HUES6 (cell line): Measurements from ENCODE around the gene PHGDH.

ENCODE experiments used
- H3K27ac ChIP-seq: 2 replicates; pipeline ENCODE4 v1.7.0; 2013; ENCODE audit warnings: low read depth, mild to moderate bottlenecking, low read length, inconsistent platforms
- H3K27me3 ChIP-seq: 2 replicates; pipeline ENCODE4 v1.6.1; 2013; ENCODE audit warnings: low read length; ENCODE audit not compliant: control insufficient read depth, insufficient read depth
- H3K36me3 ChIP-seq: 2 replicates; pipeline ENCODE4 v1.6.1; 2013; ENCODE audit warnings: low read length; ENCODE audit not compliant: control insufficient read depth, insufficient read depth
- H3K4me1 ChIP-seq: 2 replicates; pipeline ENCODE4 v1.6.1; 2013; ENCODE audit warnings: low read length; ENCODE audit not compliant: control insufficient read depth, insufficient read depth
- H3K4me3 ChIP-seq: 2 replicates; pipeline ENCODE4 v1.5.1; 2013; ENCODE audit warnings: low read depth, low read length
- H3K9ac ChIP-seq: one replicate; pipeline ENCODE4 v1.6.1; 2013; ENCODE audit warnings: mild to moderate bottlenecking, low read length
- H3K9me3 ChIP-seq: 2 replicates; pipeline ENCODE4 v1.6.1; 2013; ENCODE audit warnings: low read depth, low read length; ENCODE audit not compliant: control insufficient read depth, insufficient read depth

The PHGDH gene

GRCh38 chr1:119742202-119742601 lies 30.5 kb downstream of the PHGDH start:
- H3K36me3 ChIP-seq = peaks cover 76% of the 10 kb centered on the region
- H3K27ac ChIP-seq = no peak overlapping the region
- no peaks in the 10 kb centered on the region for H3K9me3 ChIP-seq
- H3K4me3 ChIP-seq = no peak overlapping the region
- no peak overlapping the region for H3K9ac ChIP-seq
- peaks cover 10% of the 10 kb centered on the region; the same call in 1 of the 2 replicates for H3K4me1 ChIP-seq
- no peaks in the 10 kb centered on the region for H3K27me3 ChIP-seq

DNA sequence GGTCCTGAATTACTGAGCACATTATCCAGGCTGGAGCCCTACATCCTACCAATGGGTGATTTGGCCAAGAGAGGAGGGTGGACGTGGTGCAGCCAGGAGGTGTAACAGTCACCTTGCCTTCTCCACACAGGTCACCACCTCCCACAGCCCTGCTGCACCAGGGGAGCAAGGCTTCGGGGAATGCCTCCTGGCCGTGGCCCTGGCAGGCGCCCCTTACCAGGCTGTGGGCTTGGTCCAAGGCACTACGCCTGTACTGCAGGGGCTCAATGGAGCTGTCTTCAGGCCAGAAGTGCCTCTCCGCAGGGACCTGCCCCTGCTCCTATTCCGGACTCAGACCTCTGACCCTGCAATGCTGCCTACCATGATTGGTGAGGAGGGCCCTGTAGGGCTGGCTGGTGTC lies 30.9 kb downstream of the PHGDH start:
- Histone ChIP-seq H3K27ac (no peak overlapping the region), H3K9ac (no peak overlapping the region), H3K36me3 (peaks cover 71% of the 10 kb centered on the region), H3K27me3 (no peaks in the 10 kb centered on the region), H3K4me3 (no peak overlapping the region), H3K9me3 (no peaks in the 10 kb centered on the region), H3K4me1 (peaks cover 13% of the 10 kb centered on the region; the same call in 1 of the 2 replicates)

GRCh38 chr1:119743308-119743707 lies 31.6 kb downstream of the PHGDH start:
- H3K4me1 ChIP-seq = peaks cover 13% of the 10 kb centered on the region; the same call in 1 of the 2 replicates
- H3K4me3 ChIP-seq = no peak overlapping the region
- no peak overlapping the region for H3K9ac ChIP-seq
- H3K27me3 ChIP-seq = no peaks in the 10 kb centered on the region
- H3K27ac ChIP-seq = no peak overlapping the region
- H3K36me3 ChIP-seq = peaks cover 65% of the 10 kb centered on the region
- no peaks in the 10 kb centered on the region for H3K9me3 ChIP-seq

DNA sequence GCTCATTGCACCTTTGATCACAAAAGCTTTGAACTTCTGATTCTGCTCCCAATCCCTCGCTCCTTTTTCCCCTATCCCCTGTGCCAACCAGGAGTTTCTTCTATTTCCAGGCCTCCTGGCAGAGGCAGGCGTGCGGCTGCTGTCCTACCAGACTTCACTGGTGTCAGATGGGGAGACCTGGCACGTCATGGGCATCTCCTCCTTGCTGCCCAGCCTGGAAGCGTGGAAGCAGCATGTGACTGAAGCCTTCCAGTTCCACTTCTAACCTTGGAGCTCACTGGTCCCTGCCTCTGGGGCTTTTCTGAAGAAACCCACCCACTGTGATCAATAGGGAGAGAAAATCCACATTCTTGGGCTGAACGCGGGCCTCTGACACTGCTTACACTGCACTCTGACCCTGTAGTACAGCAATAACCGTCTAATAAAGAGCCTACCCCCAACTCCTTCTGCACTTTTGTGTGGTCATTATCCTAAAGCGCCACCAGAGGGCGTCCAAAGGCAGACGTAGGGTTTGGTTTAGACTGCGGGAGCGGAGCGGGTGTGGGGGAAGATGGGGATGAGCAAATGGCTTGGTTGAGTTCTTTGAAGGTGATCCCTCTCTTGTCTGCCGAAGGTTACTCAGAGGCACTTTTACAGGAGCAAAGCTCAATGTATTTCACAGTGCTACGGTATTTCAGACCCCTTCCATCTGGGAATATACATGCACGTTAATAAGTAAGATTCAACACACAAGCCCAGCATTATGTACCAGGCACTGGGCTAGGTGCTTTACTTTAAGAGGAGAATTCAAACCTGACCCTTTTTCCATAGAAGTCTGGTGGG lies 32.3 kb downstream of the PHGDH start:
- peaks cover 58% of the 10 kb centered on the region for H3K36me3 ChIP-seq
- no peak overlapping the region for H3K27ac ChIP-seq
- no peak overlapping the region for H3K4me3 ChIP-seq

GRCh38 chr1:119744598-119744942 lies 32.8 kb downstream of the PHGDH start:
- peaks cover 52% of the 10 kb centered on the region for H3K36me3 ChIP-seq

More for the DNA sequence above, 32.3 kb downstream of the PHGDH start:
- Histone ChIP-seq H3K27me3 (no peaks in the 10 kb centered on the region), H3K9ac (no peak overlapping the region), H3K4me1 (peaks cover 13% of the 10 kb centered on the region; the same call in 1 of the 2 replicates), H3K9me3 (no peaks in the 10 kb centered on the region)

DNA sequence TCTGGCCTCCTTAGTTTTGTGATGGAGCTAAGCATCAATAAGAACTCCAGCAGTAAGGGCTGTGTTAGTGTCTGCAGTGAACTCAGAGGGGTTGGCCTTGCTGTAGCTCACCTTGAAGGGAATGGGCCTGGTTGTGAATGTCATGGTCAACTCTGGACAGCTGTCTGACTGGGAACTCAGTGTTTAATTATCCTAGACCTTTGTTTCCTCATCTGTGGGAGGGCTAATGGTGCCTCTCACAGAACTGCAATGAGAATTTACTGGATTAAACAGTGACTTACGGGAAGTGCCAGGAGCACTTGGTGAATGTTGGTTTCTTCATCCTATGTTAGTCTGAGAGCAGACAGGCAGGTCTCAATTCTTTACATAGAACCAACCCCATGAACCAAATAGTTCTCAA lies 33.3 kb downstream of the PHGDH start:
- Histone ChIP-seq H3K4me3 (no peak overlapping the region), H3K9me3 (no peaks in the 10 kb centered on the region), H3K36me3 (peaks cover 48% of the 10 kb centered on the region), H3K27ac (no peak overlapping the region), H3K4me1 (peaks cover 13% of the 10 kb centered on the region; the same call in 1 of the 2 replicates), H3K9ac (no peak overlapping the region), H3K27me3 (no peaks in the 10 kb centered on the region)

More at GRCh38 chr1:119744598-119744942, 32.8 kb downstream of the PHGDH start:
- Histone ChIP-seq H3K4me1 (peaks cover 13% of the 10 kb centered on the region; the same call in 1 of the 2 replicates), H3K9me3 (no peaks in the 10 kb centered on the region), H3K9ac (no peak overlapping the region), H3K4me3 (no peak overlapping the region), H3K27ac (no peak overlapping the region), H3K27me3 (no peaks in the 10 kb centered on the region)

- Histone ChIP-seq H3K9ac (no peak overlapping the region), H3K4me1 (peaks cover 13% of the 10 kb centered on the region; the same call in 1 of the 2 replicates), H3K27ac (no peak overlapping the region), H3K9me3 (no peaks in the 10 kb centered on the region), H3K4me3 (no peak overlapping the region), H3K36me3 (peaks cover 24% of the 10 kb centered on the region), H3K27me3 (no peaks in the 10 kb centered on the region)
Observed at GRCh38 chr1:119747451-119747850, 35.7 kb downstream of the PHGDH start.

GRCh38 chr1:119748040-119748439 lies 36.3 kb downstream of the PHGDH start:
- Histone ChIP-seq H3K9me3 (no peaks in the 10 kb centered on the region), H3K27ac (no peak overlapping the region), H3K36me3 (peaks cover 18% of the 10 kb centered on the region), H3K9ac (no peak overlapping the region), H3K4me3 (no peak overlapping the region), H3K27me3 (no peaks in the 10 kb centered on the region), H3K4me1 (peaks cover 13% of the 10 kb centered on the region; the same call in 1 of the 2 replicates)

GRCh38 chr1:119752592-119752991 lies 40.9 kb downstream of the PHGDH start:
- H3K4me3 ChIP-seq = no peak overlapping the region
- no peaks in the 10 kb centered on the region for H3K36me3 ChIP-seq
- no peak overlapping the region for H3K9ac ChIP-seq
- no peak overlapping the region for H3K27ac ChIP-seq
- H3K4me1 ChIP-seq = no peaks in the 10 kb centered on the region
- no peaks in the 10 kb centered on the region for H3K9me3 ChIP-seq
- H3K27me3 ChIP-seq = no peaks in the 10 kb centered on the region

DNA sequence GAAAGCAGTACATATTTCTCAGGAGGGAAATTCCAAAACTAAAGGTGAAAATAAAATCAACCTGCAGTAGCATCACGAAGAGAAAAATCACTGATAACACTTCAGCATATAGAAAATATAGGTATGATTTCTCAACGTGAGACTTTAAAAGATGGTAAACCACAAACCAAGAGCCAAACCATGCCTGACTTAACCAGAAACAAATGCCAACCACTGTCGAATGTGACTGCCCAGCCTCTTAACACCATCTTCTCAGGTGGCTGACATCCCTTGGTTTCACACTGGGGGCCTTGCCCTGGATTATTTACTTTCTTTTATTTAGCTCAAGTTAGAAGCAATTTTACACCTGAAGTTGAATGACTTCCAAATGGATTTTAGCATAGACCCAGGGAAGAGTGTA lies 46.9 kb downstream of the PHGDH start:
- no peaks in the 10 kb centered on the region for H3K9me3 ChIP-seq
- H3K27me3 ChIP-seq = no peaks in the 10 kb centered on the region
- H3K4me3 ChIP-seq = no peak overlapping the region
- no peak overlapping the region for H3K9ac ChIP-seq
- no peak overlapping the region for H3K27ac ChIP-seq
- no peaks in the 10 kb centered on the region for H3K36me3 ChIP-seq
- no peaks in the 10 kb centered on the region for H3K4me1 ChIP-seq

DNA sequence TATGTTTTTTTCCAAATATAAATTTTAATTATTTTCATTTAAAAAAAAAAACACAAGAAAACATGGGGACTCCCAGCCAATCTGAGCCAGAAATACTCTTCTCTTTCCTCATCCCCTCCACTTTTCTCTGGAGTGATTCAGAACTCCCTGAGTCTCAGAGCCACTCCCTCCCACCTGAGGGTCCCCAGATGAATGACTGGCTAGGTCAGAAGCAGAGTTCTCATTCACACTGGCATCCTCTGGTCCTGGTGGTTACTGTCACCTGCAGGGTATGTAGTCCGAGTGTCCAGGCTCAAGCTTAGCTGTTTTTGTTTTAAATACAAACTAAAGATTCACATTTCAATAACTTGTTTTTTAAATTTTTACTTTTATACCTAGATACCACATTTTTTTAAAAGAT lies 50.7 kb downstream of the PHGDH start:
- Histone ChIP-seq H3K9ac (no peak overlapping the region), H3K4me1 (no peaks in the 10 kb centered on the region), H3K36me3 (no peaks in the 10 kb centered on the region), H3K9me3 (no peaks in the 10 kb centered on the region), H3K27me3 (peaks cover 11% of the 10 kb centered on the region; the same call in 1 of the 2 replicates), H3K27ac (no peak overlapping the region), H3K4me3 (no peak overlapping the region)
